NCI-H146 treated with DMSO at 0.1 percent for 48 hours (cell line): Measurements from ENCODE around the gene IQSEC1.
"Not testable (repeated sequence)": the region's sequence is repeated elsewhere in the genome, so short reads cannot be mapped to it uniquely, and the experiment has no call there.

Experiments
- DNase-seq: peaks from one replicate; lab custom pipeline; 2025; ENCODE audit not compliant: unreplicated experiment; lab: John Stamatoyannopoulos, UW

Gene IQSEC1

DNA sequence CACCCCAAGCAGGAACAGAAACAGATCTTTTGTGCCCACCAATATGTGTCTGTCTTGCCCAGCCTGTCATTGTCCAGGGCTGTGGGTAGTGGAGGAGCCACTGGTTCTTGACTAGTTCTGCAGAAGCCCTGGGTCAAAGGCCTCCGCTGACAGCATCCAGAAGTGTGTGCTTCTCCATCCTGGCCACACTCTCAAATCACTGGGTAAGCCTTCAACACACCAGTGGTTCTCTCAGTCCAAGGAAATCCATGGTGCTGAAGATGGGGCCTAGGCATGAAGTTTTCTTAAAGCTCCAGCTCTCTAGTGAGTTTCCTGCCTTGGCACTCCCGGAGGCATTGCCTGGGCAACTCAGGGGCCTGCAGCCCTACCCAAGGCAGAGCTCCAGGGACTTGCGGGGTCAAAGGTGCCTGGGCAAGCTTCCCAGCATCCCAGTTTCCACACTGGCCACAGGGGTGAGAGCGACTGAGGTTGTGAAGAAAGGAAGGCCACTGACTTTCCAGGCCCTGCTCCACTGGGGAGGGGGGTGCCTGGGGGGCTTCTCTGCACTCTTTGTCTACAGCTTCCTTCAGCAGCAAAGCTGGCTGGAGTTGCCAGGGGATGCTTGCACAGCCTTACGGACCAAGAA lies 193.9 kb downstream of the IQSEC1 start:
- DNase-seq, result no peak

DNA sequence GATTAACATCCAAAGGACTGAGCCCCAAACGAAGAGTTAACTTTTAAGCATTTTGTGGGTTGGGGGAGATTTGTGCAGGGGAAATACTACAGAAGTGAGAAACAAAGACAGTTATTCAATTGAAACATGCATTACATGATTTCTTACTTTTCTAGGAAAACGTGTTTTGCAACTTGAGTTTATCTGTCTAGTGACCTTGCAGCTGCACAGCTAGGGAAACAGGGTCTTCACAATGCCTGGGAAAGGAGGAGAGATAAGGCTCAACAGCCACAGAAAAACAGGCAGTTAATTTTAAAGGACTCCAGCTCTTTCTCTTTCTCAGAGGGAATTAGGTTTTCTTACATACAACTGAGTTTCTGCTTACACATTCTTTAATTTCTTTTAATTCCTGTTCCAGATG lies 194.5 kb downstream of the IQSEC1 start:
- not testable (repeated sequence) for DNase-seq

DNA sequence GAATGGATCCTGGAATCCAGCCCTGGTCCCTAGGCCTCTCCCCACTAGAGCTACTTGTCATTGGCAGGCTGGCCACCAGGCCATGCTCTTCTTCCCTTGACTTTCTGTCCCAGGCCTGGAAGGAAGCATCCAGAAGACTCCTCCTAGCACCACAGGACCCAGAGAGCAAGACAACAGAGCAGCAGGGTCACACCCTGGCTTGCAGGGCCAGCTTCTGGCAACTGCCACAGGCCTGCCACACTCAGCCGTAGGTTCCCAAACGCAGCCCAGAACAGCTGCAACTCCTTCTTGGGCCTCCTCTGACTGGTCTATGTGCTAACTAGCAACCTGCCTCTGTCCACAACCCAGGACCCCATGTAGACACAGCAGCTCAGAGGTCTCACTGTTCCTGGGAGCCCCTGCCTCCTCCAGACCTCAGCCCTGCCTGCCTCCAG lies 195.1 kb downstream of the IQSEC1 start:
- DNase-seq, result no peak

DNA sequence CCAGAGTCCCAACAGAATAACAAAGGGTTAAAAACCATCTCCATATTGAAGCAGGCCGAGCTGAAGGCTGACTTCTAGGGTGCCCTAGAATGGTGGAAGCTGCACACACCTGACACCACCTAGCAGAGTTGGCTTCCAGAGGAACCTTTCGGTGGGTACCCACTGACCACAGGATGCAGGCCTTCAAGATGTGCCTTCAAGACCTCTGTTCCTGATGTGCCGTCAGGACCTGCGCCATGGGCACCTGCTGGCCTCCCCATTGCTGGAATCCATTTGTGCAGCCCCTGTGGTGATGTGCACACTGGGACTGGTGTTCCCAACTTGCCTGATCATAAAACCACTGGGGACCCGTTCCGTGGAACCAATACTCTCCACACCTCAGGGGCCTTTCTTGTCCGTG lies 196.2 kb downstream of the IQSEC1 start:
- DNase-seq, result no peak

DNA sequence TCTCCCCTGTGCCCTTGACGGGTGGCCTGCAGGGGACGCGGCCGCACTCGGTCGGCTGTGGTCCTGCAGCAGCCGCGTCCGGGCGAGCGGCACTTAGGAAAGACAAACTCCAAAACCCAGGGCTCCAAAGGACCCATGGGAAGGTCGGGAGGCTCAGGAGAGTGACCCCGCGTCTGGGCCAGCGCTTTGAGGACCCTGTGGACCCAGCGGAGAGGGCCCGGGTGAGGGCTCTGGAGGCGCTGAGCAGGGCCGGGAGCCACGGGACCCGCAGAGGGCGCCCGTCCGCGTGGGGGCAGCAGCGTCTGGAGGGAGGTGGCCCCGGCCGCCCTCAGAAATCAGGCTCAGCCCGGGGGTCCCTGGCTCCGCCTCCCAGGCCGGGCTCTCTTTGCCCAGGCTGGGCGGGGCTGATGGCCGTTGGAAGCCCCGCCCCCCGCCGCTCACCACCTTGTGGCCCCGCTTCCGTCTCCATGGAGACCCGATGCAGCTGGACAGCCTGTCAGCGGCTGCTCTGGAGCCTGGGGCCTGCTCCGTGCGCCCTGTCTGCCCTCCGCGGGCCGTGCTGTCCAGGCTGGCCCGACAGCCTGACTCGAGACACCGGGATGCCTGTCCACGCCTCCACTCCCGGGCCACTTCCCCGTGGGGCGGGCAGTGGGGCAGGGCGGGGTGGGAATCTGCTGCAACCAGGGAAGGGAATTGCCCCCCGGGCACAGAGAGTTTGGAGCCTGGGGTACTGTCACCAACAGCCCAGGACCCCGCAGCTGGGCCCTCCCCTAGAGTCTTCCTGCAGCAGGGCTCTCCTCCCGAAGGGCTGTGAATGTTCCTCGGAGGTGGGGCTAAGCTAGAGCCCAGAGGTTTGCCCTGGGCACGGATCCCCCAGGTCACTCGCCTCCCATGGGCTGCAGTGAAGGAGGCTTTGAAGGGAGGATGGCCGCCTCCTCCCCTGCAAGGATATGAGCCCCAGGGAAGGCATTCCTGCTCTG lies 197.1 kb downstream of the IQSEC1 start:
- peak; percentile 32 for DNase-seq

DNA sequence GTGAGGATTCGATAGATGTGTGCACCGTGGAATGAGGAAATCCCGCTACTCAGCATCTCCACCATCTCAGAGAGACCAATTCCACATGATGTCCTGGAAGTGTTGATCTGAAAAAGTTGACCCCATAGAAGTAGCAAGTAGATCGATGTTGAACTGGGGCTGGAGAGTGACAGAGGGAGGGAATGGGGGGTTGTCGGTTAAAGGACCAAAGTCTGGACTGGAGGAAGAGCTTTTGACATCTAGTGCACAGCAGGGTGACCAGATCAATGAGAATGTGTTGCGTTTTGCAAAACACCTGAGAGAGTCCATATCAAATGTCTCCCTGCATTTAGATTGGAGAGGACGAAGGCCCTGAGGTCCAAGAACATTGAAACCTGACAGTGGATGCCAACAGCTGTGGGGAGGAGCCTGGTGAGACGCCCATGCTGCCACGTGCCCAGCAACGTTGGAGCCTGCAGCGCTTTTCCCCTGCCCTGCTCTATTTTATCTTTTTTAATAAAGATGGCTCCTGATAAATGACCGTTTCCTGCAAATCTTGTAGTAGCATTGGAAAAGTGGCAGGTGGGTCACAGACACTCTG lies 201.7 kb downstream of the IQSEC1 start:
- DNase-seq, result no peak

DNA sequence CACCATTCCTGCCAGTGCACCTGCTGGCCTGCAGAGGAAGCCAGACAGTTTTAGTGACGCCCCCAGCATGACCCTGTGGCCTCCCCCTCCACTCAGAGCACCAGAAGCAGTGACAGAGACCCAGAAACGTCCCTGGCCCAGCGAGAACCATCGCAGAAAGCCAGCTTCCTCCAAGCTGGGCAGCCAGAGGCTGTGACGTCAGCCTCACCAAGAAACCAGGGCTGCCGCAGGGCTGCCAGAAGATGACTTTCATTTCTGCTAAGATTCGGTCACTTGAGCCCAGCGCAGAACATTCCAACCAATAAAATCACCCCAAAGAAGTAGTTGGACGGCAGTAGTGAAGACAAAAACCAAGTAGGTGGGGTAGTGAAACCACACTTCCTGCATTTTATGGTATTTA lies 202.3 kb downstream of the IQSEC1 start:
- no peak for DNase-seq

DNA sequence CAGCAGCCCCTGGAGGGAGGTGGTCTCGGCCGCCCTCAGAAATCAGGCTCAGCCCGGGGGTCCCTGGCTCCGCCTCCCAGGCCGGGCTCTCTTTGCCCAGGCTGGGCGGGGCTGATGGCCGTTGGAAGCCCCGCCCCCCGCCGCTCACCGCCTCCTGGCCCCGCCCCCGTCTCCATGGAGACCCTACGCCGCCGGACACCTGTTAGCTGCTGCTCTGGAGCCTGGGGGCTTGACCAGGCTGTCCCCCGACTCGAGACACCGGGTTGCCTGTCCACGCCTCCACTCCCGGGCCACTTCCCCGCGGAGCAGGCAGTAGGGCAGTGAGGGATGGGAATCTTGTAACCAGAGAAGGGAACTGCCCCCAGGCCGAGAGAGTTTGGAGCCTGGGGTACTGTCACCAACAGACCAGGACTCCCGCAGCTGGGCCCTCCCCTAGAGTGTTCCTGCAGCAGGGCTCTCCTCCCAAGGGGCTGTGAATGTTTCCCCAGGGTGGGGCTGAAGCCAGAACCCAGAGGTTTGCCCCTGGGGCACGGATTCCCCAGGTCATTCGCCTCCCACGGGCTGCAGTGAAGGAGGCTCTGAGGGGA lies 204.1 kb downstream of the IQSEC1 start:
- DNase-seq, result no peak

DNA sequence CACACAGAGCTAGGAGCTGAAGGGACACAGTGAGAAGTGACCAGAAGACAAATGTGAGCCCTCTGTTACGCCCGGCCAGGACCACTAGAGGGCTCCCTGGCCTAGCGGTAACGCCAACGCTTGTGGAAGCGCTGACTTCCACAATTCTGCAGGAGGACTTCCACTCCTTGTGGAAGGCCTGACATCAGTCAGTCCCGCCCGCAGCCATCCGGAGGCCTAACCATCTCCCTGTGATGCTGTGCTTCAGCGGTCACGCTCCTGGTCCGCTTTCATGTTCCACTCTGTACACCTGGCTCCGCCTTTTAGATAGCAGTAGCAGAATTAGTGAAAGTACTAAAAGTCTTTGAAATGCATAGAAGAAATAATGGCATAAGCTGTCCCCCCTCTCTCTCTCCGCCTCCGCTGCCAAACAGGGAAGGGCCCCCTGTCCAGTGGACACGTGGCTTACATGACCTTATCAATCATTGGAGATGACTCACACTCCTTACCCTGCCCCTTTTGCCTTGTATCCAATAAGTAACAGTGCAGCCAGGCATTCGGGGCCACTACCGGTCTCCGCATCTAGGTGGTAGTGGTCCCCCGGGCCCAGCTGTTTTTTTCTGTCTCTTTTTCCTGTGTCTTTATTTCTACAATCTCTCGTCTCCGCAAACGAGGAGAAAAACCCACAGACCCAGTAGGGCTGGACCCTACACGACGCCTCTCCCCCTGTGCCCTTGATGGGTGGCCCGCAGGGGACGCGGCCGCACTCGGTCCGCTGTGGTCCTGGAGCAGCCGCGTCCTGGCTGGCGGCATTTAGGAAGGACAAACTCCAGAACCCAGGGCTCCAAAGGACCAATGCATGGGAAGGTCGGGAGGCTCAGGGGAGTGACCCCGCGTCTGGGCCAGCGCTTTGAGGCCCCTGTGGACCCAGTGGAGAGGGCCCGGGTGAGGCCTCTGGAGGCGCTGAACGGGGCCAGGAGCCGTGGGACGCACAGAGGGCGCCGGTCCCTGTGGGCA lies 204.9 kb downstream of the IQSEC1 start:
- DNase-seq, result peak; percentile 55

DNA sequence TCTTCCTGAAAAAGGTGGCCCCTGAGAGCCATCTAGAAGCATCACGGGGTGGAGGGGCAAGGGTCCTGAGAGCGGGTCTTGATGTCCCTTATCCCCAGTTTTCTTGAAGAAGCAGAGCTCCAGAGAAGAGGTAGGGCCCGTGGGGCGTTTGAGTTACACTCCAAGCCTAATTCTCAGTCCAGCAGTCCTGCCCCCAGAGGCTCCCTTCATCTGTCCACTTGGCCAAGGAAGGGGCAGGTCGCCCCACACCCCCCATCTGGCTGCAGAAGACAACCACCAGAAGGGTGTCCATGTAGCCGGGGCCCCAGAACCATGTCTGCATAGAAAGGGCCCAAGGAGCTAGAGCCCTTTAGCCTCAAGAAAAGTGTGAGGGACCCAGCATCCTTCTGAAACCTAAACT lies 206.4 kb downstream of the IQSEC1 start:
- DNase-seq, result no peak

DNA sequence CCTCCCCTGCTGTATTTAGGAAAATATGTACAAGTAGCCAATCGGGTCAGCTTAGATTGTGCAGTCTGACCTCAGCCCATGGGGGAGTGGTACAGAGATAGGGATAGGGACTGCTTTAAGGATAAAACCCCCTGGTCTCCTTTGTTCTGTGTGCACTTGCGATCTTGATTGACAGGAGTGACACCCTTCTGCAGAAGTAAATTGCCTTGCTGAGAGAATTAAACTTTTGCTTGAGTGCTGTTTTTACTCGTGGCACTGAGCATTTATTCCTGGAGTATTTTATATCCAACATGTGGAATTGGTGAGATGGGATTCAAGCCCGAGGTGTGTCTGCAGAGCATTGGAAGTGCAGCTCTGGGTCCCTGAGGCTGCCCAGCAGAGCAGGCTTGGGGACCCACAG lies 208.0 kb downstream of the IQSEC1 start:
- DNase-seq, result no peak

DNA sequence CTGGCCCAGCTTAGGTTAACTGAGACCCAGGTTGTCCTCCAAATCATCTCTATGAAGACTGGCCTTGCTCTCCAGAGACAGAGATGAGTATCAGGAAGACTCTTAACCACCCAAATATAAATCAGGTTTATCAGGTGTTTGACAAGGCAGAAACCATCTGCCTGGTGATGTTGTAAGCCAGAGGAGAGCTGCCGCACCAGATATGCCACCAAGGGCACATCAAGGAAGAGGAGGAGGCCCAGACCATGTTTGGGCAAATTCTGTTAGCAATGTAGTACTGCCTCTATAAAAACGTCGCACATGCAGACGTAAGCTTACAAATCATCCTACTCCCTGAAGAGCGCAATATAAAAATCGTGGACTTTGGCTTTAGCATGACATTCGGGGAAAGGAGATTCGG lies 210.8 kb downstream of the IQSEC1 start:
- no peak for DNase-seq

DNA sequence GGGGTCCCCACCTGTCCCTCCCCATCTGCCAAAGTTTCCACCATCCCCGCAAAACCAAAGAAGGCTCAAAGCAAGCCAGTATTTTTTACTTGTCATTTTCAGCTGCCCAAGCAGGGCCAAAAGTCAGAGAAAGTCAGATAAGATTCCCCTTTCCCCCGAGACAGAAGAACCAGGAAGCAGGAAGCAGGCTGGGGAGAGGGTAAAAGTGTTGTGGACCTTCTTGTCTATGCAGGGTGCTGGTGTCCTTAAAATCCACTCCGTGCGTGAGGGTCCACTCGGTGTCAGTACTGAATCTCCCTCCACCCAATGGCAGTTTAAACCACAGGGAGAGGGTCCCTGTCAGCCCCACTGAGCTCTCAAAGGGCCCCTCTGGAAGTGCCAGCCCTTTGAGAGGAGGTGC lies 211.6 kb downstream of the IQSEC1 start:
- no peak for DNase-seq

DNA sequence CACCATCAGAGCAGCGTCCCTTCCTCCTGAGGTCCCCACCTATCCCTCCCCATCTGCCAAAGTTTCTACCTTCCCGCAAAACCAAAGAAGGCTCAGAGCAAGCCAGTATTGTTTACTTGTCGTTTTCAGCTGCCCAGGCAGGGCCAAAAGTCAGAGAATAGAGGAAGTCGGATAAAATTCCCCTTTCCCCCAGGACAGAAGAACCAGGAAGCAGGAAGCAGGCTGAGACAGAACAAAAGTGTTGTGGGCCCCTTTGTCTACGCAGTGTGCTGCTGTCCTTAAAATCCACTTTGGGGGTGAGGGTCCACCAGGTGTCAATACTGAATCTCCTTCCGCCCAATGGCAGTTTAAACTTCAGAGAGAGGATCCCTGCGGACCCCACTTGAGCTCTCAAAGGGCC lies 213.4 kb downstream of the IQSEC1 start:
- DNase-seq, result no peak

DNA sequence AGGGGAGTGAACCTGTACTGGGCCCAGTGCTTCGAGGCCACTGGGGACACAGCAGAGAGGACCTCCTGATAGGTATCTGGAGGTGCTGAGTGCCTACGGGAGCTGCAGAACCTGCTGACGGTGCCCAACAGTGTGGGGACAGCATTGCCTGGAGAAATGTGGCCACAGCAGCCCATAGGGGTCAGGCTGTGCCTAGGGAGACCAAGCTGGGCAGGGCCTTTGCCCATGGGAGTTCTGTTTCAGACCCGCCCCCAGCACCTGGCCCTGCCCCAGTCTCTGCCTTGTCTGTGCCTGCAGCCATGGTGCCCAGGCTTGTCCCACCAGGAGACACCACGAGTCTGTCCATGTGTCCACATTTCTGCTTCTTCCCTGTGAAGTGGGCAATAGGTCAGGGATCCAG lies 216.6 kb downstream of the IQSEC1 start:
- DNase-seq, result no peak

DNA sequence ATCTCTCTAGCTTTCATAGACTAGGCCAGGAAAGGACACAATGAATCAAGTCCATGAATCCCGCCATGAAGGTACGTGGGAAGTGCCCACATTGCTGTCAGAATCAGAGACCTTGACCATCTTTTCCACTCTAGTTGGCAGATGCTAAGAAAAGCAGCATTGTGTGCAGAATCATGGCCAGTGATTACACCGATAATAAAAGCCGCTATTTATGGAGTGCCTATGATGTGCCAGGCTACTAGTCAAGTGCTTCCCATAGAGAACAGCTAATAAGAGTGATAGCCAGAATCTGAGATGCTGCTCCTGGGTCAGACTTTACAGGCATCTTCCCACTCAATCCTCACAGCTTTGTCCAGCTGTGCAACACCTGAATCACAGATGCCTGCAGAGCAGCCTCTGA lies 218.7 kb downstream of the IQSEC1 start:
- no peak for DNase-seq

DNA sequence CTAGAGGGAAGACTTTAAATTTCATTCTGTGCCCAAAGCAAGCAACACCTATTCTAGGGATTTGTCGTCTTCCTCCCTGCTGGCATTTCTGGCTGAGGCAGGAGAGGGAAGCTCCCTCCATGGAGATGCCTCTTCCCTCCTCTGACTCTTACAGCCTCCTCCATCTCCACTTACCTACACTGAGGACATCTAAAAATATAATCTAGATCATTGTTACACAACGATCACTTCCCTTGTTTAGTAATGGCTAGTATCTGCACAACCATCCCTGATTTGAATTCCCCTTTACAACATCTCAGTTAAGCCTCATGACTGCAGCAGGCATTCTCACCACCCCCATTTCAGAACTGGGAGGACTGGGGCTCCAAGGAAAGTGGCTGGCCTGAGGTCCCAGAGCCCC lies 219.4 kb downstream of the IQSEC1 start:
- DNase-seq, result not testable (repeated sequence)

DNA sequence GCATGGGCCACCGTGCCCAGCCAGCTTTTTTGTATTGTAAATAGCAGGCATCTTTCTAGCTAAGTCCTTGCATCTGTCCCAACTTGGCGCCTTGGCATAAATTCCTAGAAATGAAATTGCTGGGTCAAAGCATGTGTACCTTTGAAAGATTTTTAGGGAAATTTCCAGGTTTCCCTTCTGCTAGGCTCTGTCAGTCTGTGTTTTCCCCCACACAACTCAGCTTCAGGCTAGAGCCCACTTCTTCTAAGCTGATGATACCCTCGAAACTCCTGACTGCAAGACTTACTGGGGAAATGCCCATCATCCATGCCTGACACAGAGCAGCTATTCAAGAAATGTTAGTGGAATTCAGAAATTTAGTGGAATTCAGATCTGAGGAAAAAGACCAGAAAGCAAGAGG lies 221.0 kb downstream of the IQSEC1 start:
- DNase-seq, result no peak
